ENCODE results near the gene IGSF9B. TPM values are rescaled to one million over a fixed set of nuclear protein-coding genes. Genes with fewer than 3 reads are reported as not detected.

IGSF9B gene
- total RNA-seq, 1 donor from 2014 or later, result 209 TPM

GRCh38 chr11:133952199-133953190 lies 4.3 kb downstream of the IGSF9B start:
- peak overlapping the region; percentile 96 for H3K4me3 Mint-ChIP-seq (ENCODE audit: unreplicated experiment)
- peaks cover 35% of the 10 kb centered on the region for H3K9me3 Mint-ChIP-seq (ENCODE audit: unreplicated experiment)
- DNase-seq, result no peak
- H3K27me3 Mint-ChIP-seq (ENCODE audit: unreplicated experiment), result peaks cover 31% of the 10 kb centered on the region
- peaks cover 8% of the 10 kb centered on the region for H3K36me3 Mint-ChIP-seq (ENCODE audit: unreplicated experiment)
- peaks cover 52% of the 10 kb centered on the region for H3K4me1 Mint-ChIP-seq (ENCODE audit: low read depth, unreplicated experiment)
- H3K27ac Mint-ChIP-seq (ENCODE audit: unreplicated experiment), result peak overlapping the region; percentile 83
- no peak for TF ChIP-seq CTCF (IDR thresholded peaks at IDR 0.05; ENCODE audit: partially characterized antibody, unreplicated experiment)

GRCh38 chr11:133951327-133952198 lies 5.2 kb downstream of the IGSF9B start:
- Mint-ChIP-seq H3K9me3 (ENCODE audit: unreplicated experiment) (peaks cover 35% of the 10 kb centered on the region), H3K27me3 (ENCODE audit: unreplicated experiment) (peaks cover 32% of the 10 kb centered on the region), H3K4me1 (ENCODE audit: low read depth, unreplicated experiment) (peaks cover 58% of the 10 kb centered on the region), H3K36me3 (ENCODE audit: unreplicated experiment) (peaks cover 10% of the 10 kb centered on the region), H3K27ac (ENCODE audit: unreplicated experiment) (peak overlapping the region; percentile 99), H3K4me3 (ENCODE audit: unreplicated experiment) (peak overlapping the region; percentile 96)
- peak; percentile 53 for DNase-seq
- TF ChIP-seq CTCF (IDR thresholded peaks at IDR 0.05; ENCODE audit: partially characterized antibody, unreplicated experiment), result no peak

- Mint-ChIP-seq H3K4me1 (ENCODE audit: low read depth, unreplicated experiment) (peaks cover 62% of the 10 kb centered on the region), H3K4me3 (ENCODE audit: unreplicated experiment) (peak overlapping the region; percentile 96), H3K36me3 (ENCODE audit: unreplicated experiment) (peaks cover 10% of the 10 kb centered on the region), H3K27me3 (ENCODE audit: unreplicated experiment) (peaks cover 34% of the 10 kb centered on the region), H3K27ac (ENCODE audit: unreplicated experiment) (peak overlapping the region; percentile 99), H3K9me3 (ENCODE audit: unreplicated experiment) (peaks cover 35% of the 10 kb centered on the region)
- TF ChIP-seq CTCF (IDR thresholded peaks at IDR 0.05; ENCODE audit: partially characterized antibody, unreplicated experiment), result no peak
- DNase-seq, result peak; percentile 43
Measured at GRCh38 chr11:133950874-133951326, 5.9 kb downstream of the IGSF9B start.

GRCh38 chr11:133950421-133950820 lies 6.3 kb downstream of the IGSF9B start:
- peak overlapping the region; percentile 99 for H3K27ac Mint-ChIP-seq (ENCODE audit: unreplicated experiment)
- TF ChIP-seq CTCF (IDR thresholded peaks at IDR 0.05; ENCODE audit: partially characterized antibody, unreplicated experiment), result no peak
- peaks cover 35% of the 10 kb centered on the region for H3K9me3 Mint-ChIP-seq (ENCODE audit: unreplicated experiment)
- H3K4me3 Mint-ChIP-seq (ENCODE audit: unreplicated experiment), result peak overlapping the region; percentile 96
- DNase-seq, result no peak
- H3K4me1 Mint-ChIP-seq (ENCODE audit: low read depth, unreplicated experiment), result peaks cover 66% of the 10 kb centered on the region
- H3K36me3 Mint-ChIP-seq (ENCODE audit: unreplicated experiment), result peaks cover 10% of the 10 kb centered on the region
- peaks cover 37% of the 10 kb centered on the region for H3K27me3 Mint-ChIP-seq (ENCODE audit: unreplicated experiment)
